IMR-90 (cell line): ENCODE results near the gene AKR1C4.

ENCODE experiments used
- MAZ ChIP-seq: IDR thresholded peaks from 2 replicates; pipeline ENCODE4 v1.6.1; 2012; ENCODE audit warnings: low read depth, mild to moderate bottlenecking, low read length, improper control_type of control experiment, moderate library complexity, borderline replicate concordance
- MXI1 ChIP-seq: IDR thresholded peaks from 2 replicates; pipeline ENCODE4 v1.6.1; 2012; ENCODE audit warnings: low read depth, mild to moderate bottlenecking, low read length, moderate library complexity, borderline replicate concordance
- POLR2A ChIP-seq: IDR thresholded peaks from 2 replicates; pipeline ENCODE4 v1.6.1; 2012; ENCODE audit warnings: mild to moderate bottlenecking, low read depth, low read length
- RAD21 ChIP-seq: IDR thresholded peaks from 2 replicates; pipeline ENCODE4 v1.6.1; 2012; ENCODE audit warnings: low read length, improper control_type of control experiment
- RFX5 ChIP-seq: IDR thresholded peaks from 2 replicates; pipeline ENCODE4 v1.8.0; 2012; ENCODE audit warnings: low read depth, mild to moderate bottlenecking, low read length, moderate library complexity
- USF2 ChIP-seq: fragments of 150-350 bp; IDR thresholded peaks from 2 replicates; pipeline ENCODE4 v1.6.1; 2017; ENCODE audit warnings: mild to moderate bottlenecking, antibody characterized with exemption, low read length, low read depth
- TF ChIP-seq, protein P1 (sequence below): conservative IDR thresholded peaks from 2 replicates; pipeline ENCODE4 v1.5.1; 2012; ENCODE audit warnings: mild to moderate bottlenecking, low read depth, low read length, improper control_type of control experiment

GRCh38 chr10:5146920-5147254, 49.8 kb upstream of the AKR1C4 start:
- TF ChIP-seq RAD21 = no peak
- no peak for TF ChIP-seq POLR2A
- TF ChIP-seq, protein P1, sequence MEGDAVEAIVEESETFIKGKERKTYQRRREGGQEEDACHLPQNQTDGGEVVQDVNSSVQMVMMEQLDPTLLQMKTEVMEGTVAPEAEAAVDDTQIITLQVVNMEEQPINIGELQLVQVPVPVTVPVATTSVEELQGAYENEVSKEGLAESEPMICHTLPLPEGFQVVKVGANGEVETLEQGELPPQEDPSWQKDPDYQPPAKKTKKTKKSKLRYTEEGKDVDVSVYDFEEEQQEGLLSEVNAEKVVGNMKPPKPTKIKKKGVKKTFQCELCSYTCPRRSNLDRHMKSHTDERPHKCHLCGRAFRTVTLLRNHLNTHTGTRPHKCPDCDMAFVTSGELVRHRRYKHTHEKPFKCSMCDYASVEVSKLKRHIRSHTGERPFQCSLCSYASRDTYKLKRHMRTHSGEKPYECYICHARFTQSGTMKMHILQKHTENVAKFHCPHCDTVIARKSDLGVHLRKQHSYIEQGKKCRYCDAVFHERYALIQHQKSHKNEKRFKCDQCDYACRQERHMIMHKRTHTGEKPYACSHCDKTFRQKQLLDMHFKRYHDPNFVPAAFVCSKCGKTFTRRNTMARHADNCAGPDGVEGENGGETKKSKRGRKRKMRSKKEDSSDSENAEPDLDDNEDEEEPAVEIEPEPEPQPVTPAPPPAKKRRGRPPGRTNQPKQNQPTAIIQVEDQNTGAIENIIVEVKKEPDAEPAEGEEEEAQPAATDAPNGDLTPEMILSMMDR = no peak
- TF ChIP-seq RFX5 = no peak
- TF ChIP-seq USF2 = no peak
- TF ChIP-seq MXI1 = no peak
- no peak for TF ChIP-seq MAZ
